Measurements from ENCODE around the gene SPPL3.

DNA sequence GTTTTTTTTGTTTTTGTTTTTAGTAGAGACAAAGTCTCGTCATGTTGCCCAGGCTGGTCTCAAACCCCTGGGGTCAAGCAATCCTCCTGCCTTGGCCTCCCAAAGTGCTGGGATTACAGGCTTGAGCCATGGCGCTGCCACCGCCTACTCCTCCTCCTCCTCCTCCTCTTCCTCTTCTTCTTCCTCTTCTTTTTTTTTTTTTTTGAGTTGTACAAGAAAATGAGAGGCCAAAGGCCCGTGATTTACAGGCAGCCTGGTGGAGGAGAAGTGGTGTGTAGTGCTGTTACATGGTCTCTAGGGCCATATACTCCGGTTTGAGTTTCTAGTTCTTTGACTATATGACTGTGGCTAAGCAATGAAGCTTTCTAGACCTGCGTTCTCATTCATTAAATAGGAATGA lies 29.6 kb upstream of the SPPL3 start:
- TF ChIP-seq, protein P1, sequence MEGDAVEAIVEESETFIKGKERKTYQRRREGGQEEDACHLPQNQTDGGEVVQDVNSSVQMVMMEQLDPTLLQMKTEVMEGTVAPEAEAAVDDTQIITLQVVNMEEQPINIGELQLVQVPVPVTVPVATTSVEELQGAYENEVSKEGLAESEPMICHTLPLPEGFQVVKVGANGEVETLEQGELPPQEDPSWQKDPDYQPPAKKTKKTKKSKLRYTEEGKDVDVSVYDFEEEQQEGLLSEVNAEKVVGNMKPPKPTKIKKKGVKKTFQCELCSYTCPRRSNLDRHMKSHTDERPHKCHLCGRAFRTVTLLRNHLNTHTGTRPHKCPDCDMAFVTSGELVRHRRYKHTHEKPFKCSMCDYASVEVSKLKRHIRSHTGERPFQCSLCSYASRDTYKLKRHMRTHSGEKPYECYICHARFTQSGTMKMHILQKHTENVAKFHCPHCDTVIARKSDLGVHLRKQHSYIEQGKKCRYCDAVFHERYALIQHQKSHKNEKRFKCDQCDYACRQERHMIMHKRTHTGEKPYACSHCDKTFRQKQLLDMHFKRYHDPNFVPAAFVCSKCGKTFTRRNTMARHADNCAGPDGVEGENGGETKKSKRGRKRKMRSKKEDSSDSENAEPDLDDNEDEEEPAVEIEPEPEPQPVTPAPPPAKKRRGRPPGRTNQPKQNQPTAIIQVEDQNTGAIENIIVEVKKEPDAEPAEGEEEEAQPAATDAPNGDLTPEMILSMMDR (IDR thresholded peaks at IDR 0.05), result no peak
- no peak for TF ChIP-seq TEAD4 (IDR thresholded peaks at IDR 0.05; ENCODE audit: borderline replicate concordance, insufficient read depth)
